Hepatocyte (in vitro differentiated cells): ENCODE data around the gene ADAM17. TPM values are rescaled to one million over a fixed set of nuclear protein-coding genes. Genes with fewer than 3 reads are reported as not detected.

ENCODE experiments used
- DNase-seq: peaks from one replicate; pipeline ENCODE4 v3.0.0-alpha.2; 2016; ENCODE audit warnings: low spot score
- H2AFZ ChIP-seq: fragments of 200-600 bp; sonication (generic); 2 replicates; pipeline ENCODE4 v1.6.0; 2016; ENCODE audit warnings: antibody characterized with exemption, mild to moderate bottlenecking
- H3K27ac ChIP-seq: fragments of 200-600 bp; sonication (generic); 2 replicates; pipeline ENCODE4 v1.5.1; 2016; ENCODE audit warnings: mild to moderate bottlenecking
- H3K27me3 ChIP-seq: fragments of 200-600 bp; sonication (generic); 2 replicates; pipeline ENCODE4 v1.6.1; 2016
- H3K36me3 ChIP-seq: fragments of 200-600 bp; sonication (generic); replicated peaks from 2 replicates; pipeline ENCODE4 v1.5.1; 2016; ENCODE audit warnings: low read depth; ENCODE audit not compliant: insufficient read depth
- H3K4me1 ChIP-seq: fragments of 200-600 bp; sonication (generic); 2 replicates; pipeline ENCODE4 v1.5.1; 2016; ENCODE audit warnings: mild to moderate bottlenecking, moderate library complexity; ENCODE audit not compliant: insufficient read depth
- H3K4me2 ChIP-seq: fragments of 200-600 bp; sonication (generic); 2 replicates; pipeline ENCODE4 v1.6.0; 2016
- H3K4me3 ChIP-seq: fragments of 200-600 bp; sonication (generic); 2 replicates; pipeline ENCODE4 v1.5.1; 2016; ENCODE audit warnings: mild to moderate bottlenecking
- H3K79me2 ChIP-seq: fragments of 200-600 bp; sonication (generic); 2 replicates; pipeline ENCODE4 v1.6.0; 2017; ENCODE audit warnings: mild to moderate bottlenecking
- H3K9me2 ChIP-seq: fragments of 200-600 bp; sonication (generic); replicated peaks from 2 replicates; pipeline ENCODE4 v1.6.0; 2017; ENCODE audit warnings: mild to moderate bottlenecking; ENCODE audit not compliant: insufficient read depth
- H3K9me3 ChIP-seq: fragments of 200-600 bp; sonication (generic); 2 replicates; pipeline ENCODE4 v1.5.1; 2016; ENCODE audit warnings: low read depth, mild to moderate bottlenecking
- H4K20me1 ChIP-seq: fragments of 200-600 bp; sonication (generic); 2 replicates; pipeline ENCODE4 v1.6.0; 2016; ENCODE audit warnings: mild to moderate bottlenecking; ENCODE audit not compliant: insufficient read depth, poor library complexity, severe bottlenecking
- CTCF ChIP-seq: fragments of 200-600 bp; sonication (generic); IDR thresholded peaks from 2 replicates; pipeline ENCODE4 v1.5.1; 2016; ENCODE audit warnings: antibody characterized with exemption, mild to moderate bottlenecking; ENCODE audit not compliant: poor library complexity
- EZH2 ChIP-seq: fragments of 200-600 bp; sonication (generic); IDR thresholded peaks from 2 replicates; pipeline ENCODE4 v1.6.1; 2016; ENCODE audit warnings: antibody characterized with exemption, mild to moderate bottlenecking, borderline replicate concordance
- EZH2phosphoT487 ChIP-seq: fragments of 200-600 bp; sonication (generic); IDR thresholded peaks from one replicate; pipeline ENCODE4 v1.6.1; 2018; ENCODE audit warnings: antibody characterized with exemption, mild to moderate bottlenecking, low read depth, moderate library complexity; ENCODE audit not compliant: unreplicated experiment, severe bottlenecking
- WGBS: methylation state at CpG from one replicate; pipeline ENCODE4 v1.1.6; 2016; ENCODE audit warnings: low lambda C conversion rate; ENCODE audit errors: missing lambda C conversion rate; 5-methylcytosine and 5-hydroxymethylcytosine counted together
- polyA plus RNA-seq: library from polyadenylated mRNA; unstranded; fragments of >200 nt; fragmentation: Nextera tagmentation; extraction: Ambion mirVana; gene quantifications from 2 replicates; pipeline ENCODE4 v1.2.1, GENCODE V29; 2016
- total RNA-seq: library from RNA; depleted of rRNA; stranded (reverse); fragments of >200 nt; gene quantifications from 2 replicates; pipeline ENCODE4 v1.2.3, GENCODE V29; 2014

The ADAM17 gene
- total and polyA plus RNA-seq, 2 experiments from 2014 or later, result 20.5 to 30.2 TPM

- Histone ChIP-seq H3K9me2 (no peaks in the 10 kb centered on the region), H3K4me1 (no peaks in the 10 kb centered on the region), H3K36me3 (no peaks in the 10 kb centered on the region), H3K27ac (no peak overlapping the region), H3K9me3 (no peaks in the 10 kb centered on the region), H3K27me3 (no peaks in the 10 kb centered on the region), H3K4me2 (no peak overlapping the region), H3K79me2 (no peaks in the 10 kb centered on the region), H3K4me3 (no peak overlapping the region), H4K20me1 (no peaks in the 10 kb centered on the region), H2AFZ (no peak overlapping the region)
- TF ChIP-seq CTCF, result no peak
- TF ChIP-seq EZH2phosphoT487, result no peak
- TF ChIP-seq EZH2, result no peak
- 96% methylated on average over 22 of the region's 46 CpGs for WGBS
- no peak for DNase-seq
Measured at GRCh38 chr2:9466147-9466683, 89.4 kb downstream of the ADAM17 start.

GRCh38 chr2:9465170-9465569 is 90.5 kb downstream of the ADAM17 start:
- Histone ChIP-seq H3K9me3 (no peaks in the 10 kb centered on the region), H3K4me2 (no peak overlapping the region), H3K4me3 (no peak overlapping the region), H2AFZ (no peak overlapping the region), H3K4me1 (no peaks in the 10 kb centered on the region), H3K79me2 (no peaks in the 10 kb centered on the region), H3K9me2 (no peaks in the 10 kb centered on the region), H3K27ac (no peak overlapping the region), H3K36me3 (no peaks in the 10 kb centered on the region), H3K27me3 (no peaks in the 10 kb centered on the region), H4K20me1 (no peaks in the 10 kb centered on the region)
- TF ChIP-seq EZH2 (no peak), CTCF (no peak), EZH2phosphoT487 (no peak)
- no peak for DNase-seq
- 81% methylated on average over 7 of the region's 7 CpGs for WGBS

GRCh38 chr2:9463698-9464034 is 92.0 kb downstream of the ADAM17 start:
- Histone ChIP-seq H3K79me2 (no peaks in the 10 kb centered on the region), H3K4me3 (no peak overlapping the region), H2AFZ (no peak overlapping the region), H4K20me1 (no peaks in the 10 kb centered on the region), H3K27me3 (no peaks in the 10 kb centered on the region), H3K9me3 (no peaks in the 10 kb centered on the region), H3K9me2 (no peaks in the 10 kb centered on the region), H3K4me2 (no peak overlapping the region), H3K36me3 (no peaks in the 10 kb centered on the region), H3K27ac (no peak overlapping the region), H3K4me1 (no peaks in the 10 kb centered on the region)
- TF ChIP-seq EZH2 (no peak), CTCF (no peak), EZH2phosphoT487 (no peak)
- 81% methylated on average over 7 of the region's 7 CpGs for WGBS
- DNase-seq, result no peak
